Stimulated activated CD8-positive, alpha-beta memory T cell treated with anti-CD3 and anti-CD28 coated beads, Interleukin-2, amount 100 ng/mL, for 48 hours (primary cell): ENCODE data around the gene THOC1.

Source experiments
- DNase-seq, 2 donors: peaks; one replicate each; pipeline ENCODE4 v3.0.0-alpha.2; 2020; ENCODE audit warnings: low read depth in 2 of 2

Gene THOC1

DNA sequence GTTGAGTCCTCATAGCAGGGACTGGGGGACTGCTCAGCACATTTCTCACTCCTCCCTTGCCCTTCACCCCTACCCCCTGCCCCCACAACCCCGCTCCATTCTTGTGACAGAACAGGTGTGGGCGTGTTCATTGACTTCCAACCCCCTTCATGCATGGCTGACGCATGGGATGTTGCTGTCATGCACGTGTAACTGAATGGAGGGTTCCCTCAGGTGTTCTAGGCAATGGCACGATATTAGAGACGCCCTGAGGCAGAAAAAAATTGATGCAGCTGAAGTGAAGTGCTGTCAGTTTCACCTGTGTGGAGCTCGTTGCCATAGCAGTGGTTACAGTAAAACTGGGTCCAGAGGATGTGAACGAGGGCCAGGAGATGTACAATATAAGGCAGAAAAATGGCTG, 6.5 kb upstream of the THOC1 start:
- DNase-seq: no peak

DNA sequence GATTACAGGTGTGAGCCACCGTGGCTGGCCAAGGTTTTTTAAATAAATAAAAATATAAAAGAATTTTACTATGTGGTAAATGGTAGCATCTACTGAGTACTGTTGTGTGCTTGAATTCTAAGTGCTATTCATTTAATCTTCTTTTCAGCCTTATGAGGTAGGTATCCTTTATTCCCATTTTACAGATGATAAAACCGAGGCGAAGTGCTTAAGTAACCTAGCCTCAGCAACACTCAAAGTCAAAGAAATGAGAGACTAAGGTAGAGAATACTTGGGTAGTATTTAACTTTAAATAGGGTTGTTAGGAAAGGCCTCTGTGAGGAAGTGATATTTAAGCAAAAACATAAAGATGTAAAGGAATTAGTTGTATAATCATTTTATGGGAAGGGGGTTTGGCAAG, 5.7 kb upstream of the THOC1 start:
- DNase-seq: no peak

DNA sequence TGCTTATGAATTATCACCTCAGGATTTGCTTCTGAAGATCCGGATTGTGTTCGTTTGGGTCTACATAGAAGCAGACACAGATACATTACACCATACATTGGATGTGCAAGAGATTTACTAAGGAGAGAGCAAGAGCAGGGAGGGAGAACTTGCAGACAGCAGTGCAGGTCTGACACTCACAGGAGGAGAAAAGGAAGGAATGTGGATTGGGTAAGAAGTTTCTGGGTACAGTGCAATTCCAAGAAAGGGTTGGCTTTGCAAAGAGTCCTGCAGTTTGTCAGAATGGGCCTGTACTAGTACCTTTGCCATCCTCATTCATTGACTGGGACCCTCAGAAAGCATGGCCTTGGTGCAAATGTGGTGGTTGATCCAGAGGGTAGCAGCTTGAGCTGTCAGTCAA, 4.8 kb upstream of the THOC1 start:
- no peak for DNase-seq

DNA sequence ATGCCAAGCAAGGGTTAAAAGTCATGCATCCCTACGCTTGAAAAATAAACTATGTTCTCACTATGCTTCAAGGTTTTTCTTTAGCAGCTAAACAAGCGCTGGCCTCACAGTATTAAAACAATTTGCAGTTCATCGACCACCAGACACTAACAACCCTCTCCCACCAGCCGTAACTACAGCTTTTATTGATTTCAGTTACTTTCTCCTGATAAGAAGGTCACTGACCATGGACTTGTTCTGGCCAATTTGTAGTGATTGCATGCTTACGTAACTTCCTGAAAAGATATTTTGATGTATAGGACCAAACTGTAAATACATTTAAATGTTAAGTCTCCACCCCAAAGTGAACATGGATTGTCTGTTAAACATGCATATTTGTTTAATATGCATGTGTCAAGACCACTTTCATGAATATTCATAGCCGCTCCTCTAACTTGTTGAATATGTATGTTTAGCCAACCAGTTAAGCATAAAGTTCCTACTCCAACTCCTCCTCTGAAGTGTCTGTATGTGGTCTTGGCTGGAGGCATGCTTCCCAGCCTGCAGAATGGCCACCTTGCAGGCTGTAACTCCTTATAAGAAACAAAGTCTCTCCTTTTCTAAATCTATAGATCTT, 1.7 kb upstream of the THOC1 start:
- DNase-seq: no peak

DNA sequence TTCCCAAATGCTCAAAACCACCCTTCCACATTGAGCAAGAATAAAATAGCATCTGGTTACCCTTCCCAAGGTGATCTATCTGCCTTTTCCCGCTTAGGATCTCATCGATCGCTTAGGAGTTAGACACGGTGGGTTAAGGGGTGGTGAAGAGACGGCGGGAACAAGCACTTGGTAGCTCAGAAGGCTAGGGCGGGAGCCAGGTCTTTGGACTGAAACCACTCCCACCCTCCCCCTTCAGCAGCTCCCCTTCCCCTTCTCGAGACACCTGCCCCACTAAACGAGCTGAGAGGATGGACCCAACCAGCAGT, 513 bp downstream of the THOC1 start:
- DNase-seq: no peak

DNA sequence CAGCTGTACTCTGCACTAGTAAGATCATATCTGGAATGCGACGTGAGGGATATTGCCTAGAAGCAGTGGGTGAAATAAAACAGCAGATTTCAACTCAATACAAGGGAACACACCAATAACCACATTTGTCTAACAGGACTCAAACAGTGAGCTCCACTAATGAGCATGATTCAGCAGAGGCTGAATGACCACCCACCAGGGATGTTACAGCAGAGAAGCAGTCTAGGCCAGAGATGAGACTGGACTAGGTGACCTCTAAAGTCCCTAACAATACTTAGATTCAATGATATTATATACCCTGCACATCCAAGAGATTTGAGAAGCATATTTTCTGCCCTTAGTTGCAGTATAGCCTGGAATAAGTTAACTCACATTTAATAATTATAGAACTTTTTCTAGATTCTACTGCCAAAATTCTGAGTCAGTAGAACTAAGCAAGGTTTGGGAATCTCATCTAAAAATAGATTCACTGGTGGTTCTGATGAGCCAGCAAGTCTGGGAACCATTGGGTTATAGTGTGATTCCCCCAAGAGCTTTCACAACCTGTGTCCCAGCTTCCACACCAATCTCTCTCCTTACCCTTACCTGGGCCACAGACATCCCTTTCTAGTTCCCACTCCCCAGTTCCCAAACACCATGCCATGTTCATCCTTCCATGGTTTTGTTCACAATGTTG, 6.3 kb downstream of the THOC1 start:
- no peak for DNase-seq

DNA sequence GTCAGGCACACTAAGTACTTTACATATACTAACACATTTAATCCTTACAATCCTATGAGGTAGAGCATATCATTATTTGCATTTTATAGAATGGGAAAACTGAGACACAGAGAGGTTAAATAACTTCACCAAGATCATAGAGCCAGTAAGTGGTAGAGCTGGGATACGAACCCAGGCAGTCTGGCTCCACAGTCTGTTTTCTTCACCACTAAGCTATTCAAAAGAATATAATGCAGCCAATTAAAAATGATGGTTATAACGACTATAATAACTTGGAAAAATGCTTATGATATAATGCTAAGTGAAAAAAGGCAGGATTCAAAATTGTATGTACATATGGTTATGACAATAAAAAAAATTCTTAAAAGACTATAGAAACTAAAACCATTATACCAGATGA, 7.3 kb downstream of the THOC1 start:
- DNase-seq: no peak

DNA sequence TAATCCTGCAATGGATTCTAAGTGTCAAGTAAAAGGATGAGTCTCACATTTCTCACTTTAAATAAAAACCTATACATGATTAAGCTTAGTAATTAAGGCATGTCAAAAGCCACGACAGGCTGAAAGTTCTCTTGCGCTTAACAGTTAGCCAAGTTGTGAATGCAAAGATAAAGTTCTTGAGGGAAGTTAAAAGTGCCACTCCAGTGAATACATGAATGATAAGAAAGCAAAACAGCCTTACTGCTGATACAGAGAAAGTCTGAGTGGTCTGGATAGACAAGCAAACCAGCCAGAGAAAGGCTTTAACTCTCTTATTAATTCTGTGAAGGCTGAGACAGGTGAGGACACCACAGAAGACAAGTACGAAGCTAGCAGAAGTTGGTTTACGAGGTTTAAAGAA, 12.7 kb downstream of the THOC1 start:
- no peak for DNase-seq

DNA sequence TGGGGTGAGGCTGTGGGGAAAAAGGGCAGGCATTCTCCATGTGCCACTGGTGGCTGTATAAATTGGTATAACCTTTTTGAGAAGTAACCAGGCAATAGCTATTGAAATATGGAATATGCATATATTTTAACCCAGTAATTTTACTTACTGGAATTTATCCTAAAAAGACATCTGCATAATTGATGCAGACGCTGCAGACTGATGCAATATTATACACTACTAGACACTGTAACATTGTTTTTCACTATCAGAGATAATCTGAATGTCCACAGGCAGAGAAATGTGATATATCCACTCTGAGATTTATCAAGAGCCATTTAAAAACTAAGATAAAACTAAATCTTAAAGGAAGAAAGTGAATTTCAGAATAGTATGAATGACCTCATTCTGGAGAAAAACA, 14.7 kb downstream of the THOC1 start:
- DNase-seq: no peak

DNA sequence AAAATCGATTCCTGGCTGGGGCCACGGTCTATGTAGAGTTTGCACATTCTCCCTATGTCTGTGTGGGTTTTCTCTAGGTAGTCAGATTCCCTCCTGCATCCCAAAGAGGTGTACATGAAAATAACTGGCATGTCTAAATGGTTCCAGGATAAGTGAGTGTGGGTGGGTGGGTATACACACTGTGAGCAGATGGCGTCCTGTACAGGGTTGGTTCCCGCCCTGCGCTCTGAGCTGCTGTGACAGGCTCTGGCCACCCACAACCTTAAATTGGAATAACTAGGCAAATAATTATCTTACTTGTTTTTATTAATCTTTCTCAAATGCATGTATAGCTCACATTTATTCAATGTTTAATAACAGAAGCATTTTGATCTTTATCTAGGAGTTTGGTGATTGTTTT, 16.3 kb downstream of the THOC1 start:
- DNase-seq: no peak

DNA sequence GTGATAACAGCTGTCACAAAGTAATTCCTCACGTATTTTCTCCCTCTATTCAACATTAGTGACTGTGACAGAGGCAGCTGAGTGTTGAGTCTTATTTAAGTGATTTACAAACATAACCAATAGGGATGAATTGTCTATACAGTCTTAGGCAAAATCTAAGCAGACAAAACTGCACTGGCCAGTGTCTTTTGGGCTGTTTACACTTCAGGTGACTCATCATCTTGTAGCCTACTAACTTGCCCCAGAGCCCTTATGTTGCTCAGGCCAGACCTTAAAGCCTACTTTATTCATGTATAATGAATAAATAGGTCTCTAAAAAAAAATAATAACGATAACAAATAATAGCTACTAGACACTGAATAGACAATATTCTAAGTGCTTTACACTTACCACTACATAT, 17.2 kb downstream of the THOC1 start:
- DNase-seq: no peak

DNA sequence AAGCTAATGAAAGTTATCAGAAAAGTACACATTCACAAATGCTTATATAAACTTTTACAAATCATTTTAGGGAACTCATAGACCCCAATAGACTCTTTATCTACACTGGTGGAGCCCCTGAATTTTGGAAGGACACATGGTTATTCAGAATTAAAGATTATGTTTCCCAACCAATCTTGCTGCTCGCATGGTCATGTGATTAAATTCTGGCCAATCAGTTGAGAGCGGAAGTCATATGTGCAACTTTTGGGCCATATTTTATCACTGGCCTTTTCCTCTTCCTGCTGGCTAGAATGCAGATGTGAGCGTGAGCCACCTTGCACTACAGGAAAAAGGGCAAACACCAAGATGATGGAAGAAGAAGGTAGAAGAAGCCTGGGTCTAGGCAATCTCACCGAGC, 19.8 kb downstream of the THOC1 start:
- no peak for DNase-seq

DNA sequence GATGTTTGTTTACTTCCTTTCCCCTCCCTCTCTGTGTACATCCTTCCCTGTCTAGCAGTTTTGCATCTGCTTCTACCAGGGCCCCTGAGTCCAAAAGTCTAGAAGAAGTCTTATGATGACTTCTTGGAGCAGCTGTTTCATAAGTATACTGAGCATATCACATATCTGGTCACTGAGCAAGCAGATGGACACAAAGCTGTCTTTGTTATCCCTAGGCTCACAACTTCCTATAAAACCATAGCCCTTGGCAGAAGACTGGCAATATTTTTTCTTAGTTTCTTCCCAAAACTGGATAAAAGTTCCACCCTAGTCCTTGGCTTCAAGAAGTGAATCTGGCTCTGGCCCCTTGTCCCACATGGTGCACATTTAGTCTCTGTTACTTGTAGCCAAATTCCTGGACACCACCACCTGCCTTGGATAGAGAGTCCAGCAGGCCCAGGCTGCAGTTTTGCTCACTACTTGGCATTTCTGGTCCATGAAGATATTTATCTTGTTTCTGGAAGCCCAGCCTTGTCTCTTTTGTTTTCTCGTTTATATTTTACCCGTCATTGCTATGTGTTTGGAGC, 22.5 kb downstream of the THOC1 start:
- DNase-seq: no peak

DNA sequence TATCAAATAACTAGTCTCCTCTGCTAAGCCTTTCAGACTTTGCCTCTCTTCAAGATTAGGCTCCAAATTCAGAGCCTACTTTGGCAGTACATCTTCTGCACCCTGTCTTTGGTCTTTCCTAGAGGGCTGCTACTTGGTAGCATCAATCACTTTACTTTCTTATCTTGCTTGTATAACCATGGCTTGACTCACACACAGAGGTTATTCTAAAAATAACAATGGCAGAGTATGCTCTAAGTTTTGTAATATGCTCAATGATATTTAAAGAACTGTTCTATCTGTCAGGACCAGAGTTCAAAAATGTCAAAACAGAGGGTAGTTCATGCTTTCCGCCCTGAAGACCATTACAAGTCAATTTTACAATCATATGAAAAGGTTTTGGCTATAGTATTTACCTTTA, 27.7 kb downstream of the THOC1 start:
- DNase-seq: no peak

DNA sequence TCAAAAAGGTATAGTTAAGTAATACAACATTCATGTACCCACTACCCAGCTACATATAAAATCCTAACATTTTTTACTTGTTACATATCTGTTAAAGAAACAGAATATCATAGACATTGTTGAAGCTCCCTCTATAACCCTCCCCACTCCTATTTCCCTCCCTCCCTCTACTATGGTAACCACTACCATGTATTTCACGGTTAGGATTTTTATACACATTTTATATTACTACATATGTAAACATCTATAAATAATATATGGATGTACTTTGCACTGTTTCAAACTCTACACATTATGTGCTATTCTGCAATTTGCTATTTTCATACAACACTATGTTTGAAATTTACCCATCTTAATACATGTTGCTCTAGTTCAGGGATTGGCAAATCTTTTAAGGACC, 36.3 kb downstream of the THOC1 start:
- DNase-seq: no peak

DNA sequence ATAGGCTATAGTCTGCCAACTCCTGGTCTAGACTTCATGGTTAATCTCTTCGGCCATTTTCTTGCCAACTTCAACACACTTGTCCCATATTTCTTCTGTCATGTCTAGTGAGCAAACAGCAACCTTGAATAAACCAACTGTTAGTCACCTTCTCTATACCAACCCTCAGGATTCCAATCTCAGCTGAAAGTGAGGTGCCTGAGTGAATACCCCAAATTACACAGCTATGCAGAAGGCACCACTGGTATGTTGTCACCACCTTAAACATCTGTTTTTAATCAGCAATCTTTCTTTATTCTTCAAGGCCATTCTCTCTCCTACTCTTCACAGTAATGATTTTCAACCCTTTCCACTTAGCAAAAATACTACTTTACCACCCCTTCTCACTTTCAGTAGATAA, 39.3 kb downstream of the THOC1 start:
- no peak for DNase-seq

DNA sequence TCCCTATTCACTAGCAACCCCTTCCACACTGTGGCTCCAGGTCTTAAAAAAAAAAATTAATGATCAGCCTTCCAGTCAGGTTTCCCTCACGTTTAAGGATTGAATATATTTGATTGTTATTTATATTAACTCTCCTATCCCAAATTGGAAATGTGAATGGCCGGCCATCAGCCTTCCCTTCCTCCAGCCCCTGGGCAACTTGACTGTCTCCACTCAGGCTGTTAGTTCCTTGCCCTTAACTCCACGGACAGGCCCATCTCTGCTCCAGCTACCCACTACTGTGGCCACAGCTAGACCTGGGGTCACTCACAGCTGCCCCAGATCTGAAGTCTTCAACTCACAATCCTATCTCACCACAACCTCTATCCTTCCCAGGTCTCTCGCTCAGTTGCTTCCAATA, 39.9 kb downstream of the THOC1 start:
- DNase-seq: no peak

DNA sequence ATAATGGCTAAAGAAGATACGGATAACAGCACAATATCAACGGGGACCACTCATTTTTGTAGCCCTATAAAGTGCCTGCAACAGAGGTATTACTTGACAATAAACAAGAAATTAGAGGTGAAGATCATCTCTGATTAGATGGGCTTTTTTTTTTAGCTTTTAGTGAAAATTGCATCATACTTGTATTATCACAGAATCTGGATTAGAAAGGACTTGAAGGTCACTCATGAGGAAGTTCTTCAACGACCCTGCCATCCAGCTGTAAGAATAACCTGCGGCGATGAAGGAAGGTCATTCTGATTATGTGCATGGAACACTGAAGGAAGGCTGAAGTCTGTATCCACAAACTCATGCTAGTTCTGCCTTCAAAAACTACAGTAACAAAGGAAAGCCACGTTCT, 40.5 kb downstream of the THOC1 start:
- no peak for DNase-seq

DNA sequence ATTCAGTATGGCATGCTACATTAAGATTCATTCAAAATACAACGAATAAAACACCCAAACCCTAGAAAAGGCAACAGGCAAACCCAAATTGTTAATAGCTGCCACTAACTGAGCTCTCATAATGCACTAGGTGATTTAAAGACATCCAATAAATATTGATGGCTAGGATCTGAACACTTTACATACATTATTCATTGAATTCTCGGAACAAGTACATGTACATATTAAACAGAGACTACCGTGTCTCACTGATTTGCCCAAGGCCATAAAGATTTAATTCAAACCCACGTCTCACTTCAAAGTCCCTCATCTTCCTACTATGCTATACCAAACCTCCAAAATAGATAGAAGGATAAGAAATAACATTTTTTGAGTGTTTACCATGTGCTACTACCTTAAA, 42.1 kb downstream of the THOC1 start:
- no peak for DNase-seq

DNA sequence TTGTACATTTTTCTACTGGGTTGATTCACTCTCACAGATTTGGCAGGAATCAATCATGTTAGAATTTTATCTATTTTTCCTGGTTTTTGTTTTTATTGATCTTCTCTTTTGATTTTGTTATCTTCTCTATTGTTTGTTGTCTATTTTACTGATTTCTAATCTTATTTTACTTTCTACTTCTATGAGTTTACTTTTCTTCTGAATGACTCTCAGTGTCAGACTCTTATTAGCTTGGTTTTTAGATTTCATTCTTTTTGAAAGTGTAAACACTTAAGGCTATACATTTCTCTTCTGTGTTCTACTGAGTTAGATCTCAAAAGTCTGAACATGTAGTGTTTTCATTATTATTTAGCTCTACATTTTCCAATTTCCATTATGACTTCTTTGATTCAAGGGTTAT, 47.1 kb downstream of the THOC1 start:
- no peak for DNase-seq

DNA sequence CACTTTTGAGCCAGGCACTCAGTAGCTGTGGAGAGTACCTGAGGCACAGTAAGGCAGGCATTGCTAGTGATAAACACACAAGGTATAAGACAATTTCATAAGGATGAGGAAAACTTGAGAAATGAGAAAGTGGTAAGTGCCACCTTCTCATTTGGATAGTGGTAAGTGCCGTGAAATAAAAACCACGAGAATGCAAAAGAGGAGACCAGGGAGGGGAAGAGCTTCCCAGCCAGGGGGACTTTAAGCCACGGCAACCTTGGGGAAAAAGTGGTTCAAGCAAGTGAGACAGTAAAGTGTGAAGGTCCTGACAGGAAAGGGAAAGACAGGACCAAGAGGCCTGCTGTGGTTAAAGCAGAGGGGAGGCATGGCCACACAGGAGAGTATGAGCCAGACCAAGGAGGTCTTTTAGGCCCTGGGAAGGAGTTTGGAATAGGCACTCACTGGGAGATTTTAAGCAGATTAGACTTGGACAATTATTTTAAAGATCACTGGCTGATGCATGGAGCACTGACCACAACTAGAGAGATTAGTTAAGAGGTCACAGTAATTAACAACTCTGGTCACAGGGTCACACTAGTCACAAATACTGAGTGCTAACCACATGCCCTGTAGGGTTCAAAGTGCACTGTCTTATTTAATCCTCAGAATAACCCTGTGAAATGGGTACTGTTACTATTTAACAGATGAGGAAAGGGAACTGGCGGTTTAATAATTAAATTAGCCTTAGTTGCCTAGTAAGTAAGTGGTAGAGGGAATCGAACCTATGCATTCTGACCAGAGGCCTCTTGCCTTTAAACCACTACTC, 50.1 kb downstream of the THOC1 start:
- DNase-seq: no peak

DNA sequence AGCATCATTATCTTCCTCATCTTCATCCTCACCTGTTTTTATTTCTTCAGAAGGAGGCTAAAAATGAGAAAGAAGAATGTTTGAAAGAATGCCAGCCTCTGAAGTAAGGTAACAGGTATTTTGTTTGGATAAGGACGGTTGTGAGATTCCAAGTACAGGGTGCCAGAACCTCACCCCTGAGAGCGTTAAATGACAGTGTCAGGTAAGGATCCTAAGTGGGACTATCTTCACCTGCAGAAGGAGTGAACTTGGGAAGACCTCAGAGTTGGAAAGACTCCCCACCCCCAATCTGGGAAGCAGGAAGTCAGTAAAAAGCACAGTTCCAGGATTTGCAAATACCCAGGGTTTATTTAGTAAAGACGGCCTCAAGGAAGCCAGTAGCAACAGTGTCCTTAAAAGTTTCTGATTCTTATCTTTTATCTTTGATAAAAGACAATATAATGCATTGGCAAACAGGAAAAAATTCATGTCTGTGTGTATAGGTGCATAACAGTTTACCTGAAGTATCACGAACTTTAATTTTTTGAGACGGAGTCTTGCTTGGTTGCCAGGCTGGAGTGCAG, 52.3 kb downstream of the THOC1 start:
- DNase-seq: no peak

DNA sequence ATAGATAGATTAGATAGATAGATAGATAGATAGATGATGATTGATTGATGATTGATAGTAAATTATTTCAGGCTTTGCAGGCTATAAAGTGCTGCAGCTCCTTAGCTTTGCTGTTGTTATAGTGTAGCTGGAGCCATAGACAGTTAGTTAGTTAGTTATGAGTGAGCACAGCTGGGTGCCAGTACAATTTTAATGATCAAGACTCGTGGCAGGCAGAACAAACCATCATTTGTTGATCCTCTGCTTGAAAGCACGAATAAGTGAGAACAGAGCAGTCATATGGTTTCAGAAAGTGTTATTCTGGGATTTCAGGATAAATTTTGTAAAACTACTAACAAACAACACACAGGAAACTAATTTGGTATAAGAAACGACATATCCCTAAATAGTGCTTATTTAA, 53.9 kb downstream of the THOC1 start:
- DNase-seq: no peak
